H1 (cell line): ENCODE data around the gene SLC7A5. TPM values are rescaled to one million over a fixed set of nuclear protein-coding genes. Genes with fewer than 3 reads are reported as not detected.
"Not testable (repeated sequence)": the region's sequence is repeated elsewhere in the genome, so short reads cannot be mapped to it uniquely, and the experiment has no call there.

Experiments used
- CTCF ChIA-PET: fragments of 300-600 bp; sonication (Branson Sonifier 250); formaldehyde crosslinking; loops from one replicate; lab custom pipeline; 2021; ENCODE audit not compliant: partially characterized antibody; lab: Charles Lee
- POLR2A ChIA-PET: fragments of 300-600 bp; sonication (Branson Sonifier 250); formaldehyde crosslinking; loops from one replicate; lab custom pipeline; 2021; ENCODE audit warnings: inconsistent platforms; ENCODE audit not compliant: partially characterized antibody; lab: Charles Lee
- DNase-seq, 2 experiments: peaks; one replicate each; pipeline versions ENCODE4 v3.0.0 to v3.0.0-alpha.2; 2010 to 2022; ENCODE audit warnings: low spot score in 2 of 2, low read depth in 1 of 2, mixed read lengths in 1 of 2
- FAIRE-seq: peaks from 2 replicates; lab custom pipeline; 2011; peaks lifted over from hg19 to GRCh38; lab: Jason Lieb, UNC
- H2AFZ ChIP-seq: 2 replicates; pipeline ENCODE4 v1.8.1; 2012; ENCODE audit warnings: low read length, inconsistent platforms
- H2AK5ac ChIP-seq: 2 replicates; pipeline ENCODE4 v1.6.1; 2013; ENCODE audit warnings: low read depth, low read length
- H2BK120ac ChIP-seq: replicated peaks from 2 replicates; pipeline ENCODE3; 2013; ENCODE audit warnings: low read depth, low read length, inconsistent platforms
- H2BK12ac ChIP-seq: 2 replicates; pipeline ENCODE4 v1.6.1; 2013; ENCODE audit warnings: low read depth, low read length
- H2BK15ac ChIP-seq: 2 replicates; pipeline ENCODE4 v1.6.1; 2013; ENCODE audit warnings: low read length
- H2BK20ac ChIP-seq: 2 replicates; pipeline ENCODE4 v1.6.1; 2013; ENCODE audit warnings: low read length
- H2BK5ac ChIP-seq: 2 replicates; pipeline ENCODE4 v1.6.1; 2013; ENCODE audit warnings: low read depth, low read length
- H3K14ac ChIP-seq: 2 replicates; pipeline ENCODE4 v1.6.1; 2013; ENCODE audit warnings: inconsistent platforms; ENCODE audit not compliant: insufficient read length
- H3K18ac ChIP-seq: 2 replicates; pipeline ENCODE4 v1.6.1; 2013; ENCODE audit warnings: low read length; ENCODE audit errors: extremely low read depth
- H3K23ac ChIP-seq: 2 replicates; pipeline ENCODE4 v1.6.1; 2013; ENCODE audit warnings: inconsistent platforms; ENCODE audit not compliant: insufficient read length
- H3K23me2 ChIP-seq: 2 replicates; pipeline ENCODE4 v1.6.1; 2013; ENCODE audit warnings: low read depth, low read length
- H3K27ac ChIP-seq: 2 replicates; pipeline ENCODE4 v1.6.1; 2011; ENCODE audit warnings: low read depth, low read length, inconsistent platforms
- H3K27me3 ChIP-seq, 4 experiments: replicated peaks in 1 of 4; 1 replicate in 1 of 4; 2 replicates in 3 of 4; pipeline versions ENCODE4 v1.6.1 to v1.8.1; 2011 to 2013; ENCODE audit warnings: low read length in 3 of 4, mild to moderate bottlenecking in 3 of 4, inconsistent platforms in 2 of 4, mixed read lengths in 2 of 4, moderate library complexity in 1 of 4; ENCODE audit not compliant: control insufficient read depth in 3 of 4, insufficient read depth in 3 of 4; ENCODE audit errors: extremely low read depth in 1 of 4
- H3K36me3 ChIP-seq, 4 experiments: 2 replicates each; pipeline versions ENCODE4 v1.6.1 to v1.8.1; 2011 to 2013; ENCODE audit warnings: mild to moderate bottlenecking in 4 of 4, low read length in 3 of 4, moderate library complexity in 2 of 4, control low read depth in 1 of 4, inconsistent platforms in 1 of 4; ENCODE audit not compliant: insufficient read depth in 4 of 4, control insufficient read depth in 2 of 4
- H3K4ac ChIP-seq: replicated peaks from 2 replicates; pipeline ENCODE3; 2013; ENCODE audit warnings: low read length, low read depth, mixed read lengths, inconsistent platforms; ENCODE audit not compliant: insufficient read length
- H3K4me1 ChIP-seq, 4 experiments: replicated peaks in 1 of 4; 1 replicate in 1 of 4; 2 replicates in 3 of 4; pipeline versions ENCODE4 v1.6.1 to v1.8.1; 2011 to 2013; ENCODE audit warnings: low read length in 3 of 4, inconsistent platforms in 2 of 4, mixed read lengths in 1 of 4; ENCODE audit not compliant: insufficient read depth in 4 of 4, control insufficient read depth in 3 of 4
- H3K4me2 ChIP-seq, 2 experiments: 2 replicates each; pipeline versions ENCODE4 v1.6.1 to v1.8.1; 2011 to 2013; ENCODE audit warnings: low read depth in 2 of 2, low read length in 2 of 2, control low read depth in 1 of 2, inconsistent platforms in 1 of 2, mild to moderate bottlenecking in 1 of 2; ENCODE audit not compliant: insufficient read depth in 1 of 2
- H3K4me3 ChIP-seq, 4 experiments: fragments of 200-600, 300-600 bp in 1 of 4; sonication (generic), shearing (Covaris generic), sonication (Bioruptor Twin) in 1 of 4; 2 replicates each; pipeline versions ENCODE4 v1.5.1 to v1.8.1; 2011 to 2016; ENCODE audit warnings: low read length in 4 of 4, low read depth in 3 of 4, control low read depth in 2 of 4, inconsistent platforms in 2 of 4, mild to moderate bottlenecking in 2 of 4, mixed read lengths in 1 of 4, moderate library complexity in 1 of 4; ENCODE audit not compliant: insufficient read depth in 2 of 4; ENCODE audit errors: extremely low read depth in 1 of 4
- H3K56ac ChIP-seq: replicated peaks from 2 replicates; pipeline ENCODE3; 2013; ENCODE audit warnings: low read depth, mild to moderate bottlenecking, mixed read lengths, low read length, inconsistent platforms; ENCODE audit not compliant: insufficient read length
- H3K79me1 ChIP-seq: 2 replicates; pipeline ENCODE4 v1.6.1; 2013; ENCODE audit warnings: low read depth, low read length, control low read depth
- H3K79me2 ChIP-seq, 2 experiments: 2 replicates each; pipeline versions ENCODE4 v1.6.1 to v1.8.1; 2012 to 2013; ENCODE audit warnings: low read length in 2 of 2, mild to moderate bottlenecking in 2 of 2, inconsistent platforms in 1 of 2; ENCODE audit not compliant: insufficient read depth in 2 of 2, control insufficient read depth in 1 of 2
- H3K9ac ChIP-seq, 4 experiments: replicated peaks in 1 of 4; 1 replicate in 1 of 4; 2 replicates in 3 of 4; pipeline versions ENCODE4 v1.6.1 to v1.8.1; 2011 to 2013; ENCODE audit warnings: low read depth in 3 of 4, low read length in 3 of 4, control low read depth in 2 of 4, mild to moderate bottlenecking in 2 of 4, moderate library complexity in 2 of 4, inconsistent platforms in 1 of 4; ENCODE audit errors: extremely low read depth in 1 of 4
- H3K9me3 ChIP-seq, 2 experiments: 2 replicates each; pipeline versions ENCODE4 v1.6.1 to v1.8.1; 2012 to 2013; ENCODE audit warnings: mild to moderate bottlenecking in 2 of 2, moderate library complexity in 2 of 2, control low read depth in 1 of 2, inconsistent platforms in 1 of 2, low read depth in 1 of 2, low read length in 1 of 2, mixed read lengths in 1 of 2; ENCODE audit not compliant: insufficient read depth in 2 of 2
- H4K20me1 ChIP-seq, 2 experiments: replicated peaks in 1 of 2; 2 replicates each; pipeline versions ENCODE3 to v1.8.1; 2011 to 2013; ENCODE audit warnings: inconsistent platforms in 2 of 2, low read length in 2 of 2, mild to moderate bottlenecking in 1 of 2; ENCODE audit not compliant: insufficient read depth in 2 of 2, control insufficient read depth in 1 of 2
- H4K5ac ChIP-seq: 2 replicates; pipeline ENCODE4 v1.6.1; 2013; ENCODE audit warnings: low read length, low read depth, mixed read lengths, inconsistent platforms; ENCODE audit not compliant: insufficient read length
- H4K8ac ChIP-seq: 2 replicates; pipeline ENCODE4 v1.8.0; 2013; ENCODE audit warnings: mild to moderate bottlenecking, moderate library complexity, low read length, inconsistent platforms; ENCODE audit not compliant: insufficient read depth; ENCODE audit errors: extremely low read depth
- H4K91ac ChIP-seq: replicated peaks from 2 replicates; pipeline ENCODE3; 2013; ENCODE audit warnings: low read length, mixed read lengths, inconsistent platforms; ENCODE audit not compliant: insufficient read length
- WGBS, 2 experiments: shearing (Covaris generic) in 1 of 2; methylation state at CpG; one replicate each; pipeline versions ENCODE4 v1.1.6 to v1.1.7; 2013 to 2015; ENCODE audit warnings: low lambda C conversion rate in 2 of 2, mixed read lengths in 2 of 2, inconsistent platforms in 1 of 2, low coverage in 1 of 2, missing lambda C conversion rate in 1 of 2; ENCODE audit not compliant: insufficient replicate concordance in 2 of 2, insufficient coverage in 1 of 2, insufficient read length in 1 of 2; ENCODE audit errors: extremely low coverage in 1 of 2, missing lambda C conversion rate in 1 of 2; 5-methylcytosine and 5-hydroxymethylcytosine counted together
- polyA plus RNA-seq, 7 experiments: library from polyadenylated mRNA; depleted of rRNA in 3 of 7; stranded (reverse) in 5 of 7; unstranded in 2 of 7; fragments of >200 nt in 5 of 7; fragments of 200-250 nt in 2 of 7; gene quantifications; 1 replicate in 5 of 7; 2 replicates in 1 of 7; 4 replicates in 1 of 7; pipeline versions ENCODE4 v1.2.1 to v1.2.3, GENCODE V29; 2011 to 2013; ENCODE audit warnings: missing spikeins in 2 of 7, mixed read lengths in 2 of 7
- total RNA-seq: library from RNA; stranded (reverse); fragmentation: NEBNext Ultra II Directional; extraction: Animal tissue kit (Norgen Biotek cat#: 25700); gene quantifications from 2 replicates; pipeline ENCODE4 v1.2.1, GENCODE V29; 2021

SLC7A5 gene
- total and polyA plus RNA-seq, 2 of the 8 experiments (the other 6 are each of a cell fraction or from before 2014, with no cell fraction given): 68.2 to 341 TPM

GRCh38 chr16:87787451-87788091, 81.7 kb downstream of the SLC7A5 start:
- H3K9me3 ChIP-seq, H2BK5ac ChIP-seq, H3K79me1 ChIP-seq, H3K4me1 ChIP-seq, H2BK120ac ChIP-seq, DNase-seq, H3K36me3 ChIP-seq, H2AK5ac ChIP-seq, H3K4ac ChIP-seq, H3K23me2 ChIP-seq, H3K9ac ChIP-seq, H3K18ac ChIP-seq, H4K91ac ChIP-seq, H3K27me3 ChIP-seq, H3K56ac ChIP-seq, H4K8ac ChIP-seq, H3K79me2 ChIP-seq, H2BK20ac ChIP-seq, H2BK15ac ChIP-seq, H2BK12ac ChIP-seq, H2AFZ ChIP-seq, FAIRE-seq, H4K20me1 ChIP-seq, H3K14ac ChIP-seq, H4K5ac ChIP-seq, H3K4me2 ChIP-seq, H3K27ac ChIP-seq, H3K23ac ChIP-seq, H3K4me3 ChIP-seq: not testable (repeated sequence)
- WGBS, 2 experiments: 92% methylated on average over 2 of the region's 2 CpGs; no CpG with 5 or more reads in 1 of the 2 experiments
- POLR2A ChIA-PET: interaction anchor here (9.3 kb wide), 1 partner anchor 82 kb away, joined by 140 read pairs; the partner anchor contains the start of gene SLC7A5
- CTCF ChIA-PET: interaction anchor here (0.8 to 4.6 kb wide), 3 partner anchors 7 to 62 kb away, joined by 3 to 44 read pairs (median 4); no protein-coding TSS in a partner anchor
